PC-9 (cell line): ENCODE data around the gene REEP5. TPM values are rescaled to one million over a fixed set of nuclear protein-coding genes. Genes with fewer than 3 reads are reported as not detected.
A peak's percentile ranks its signal among the peaks of the same experiment; 100 is the strongest.

Experiments
- BruUV-seq: library from RNA; stranded (reverse); fragments of 400-500 nt; replicated peaks from 2 replicates; lab custom pipeline; 2021; lab: Mats Ljungman, UMichigan
- CTCF ChIA-PET: fragments of 300-600 bp; sonication (Branson Sonifier 250); formaldehyde crosslinking; loops from one replicate; lab custom pipeline; 2022; ENCODE audit warnings: antibody characterized with exemption; lab: Charles Lee
- POLR2A ChIA-PET: fragments of 300-600 bp; sonication (Branson Sonifier 250); formaldehyde crosslinking; loops from one replicate; lab custom pipeline; 2022; ENCODE audit warnings: antibody characterized with exemption; ENCODE audit not compliant: unreplicated experiment; lab: Charles Lee
- DNase-seq, 2 experiments: peaks; one replicate each; pipeline versions ENCODE4 v3.0.0 to v3.0.0-alpha.2; 2015 to 2022; ENCODE audit warnings: mixed read lengths in 1 of 2
- H2AFZ ChIP-seq: fragments of 200-600 bp; sonication (generic); 2 replicates; pipeline ENCODE4 v1.8.1; 2017; ENCODE audit warnings: antibody characterized with exemption
- H3F3A ChIP-seq: fragments of 200-600 bp; sonication (generic); 2 replicates; pipeline ENCODE4 v1.8.1; 2017; ENCODE audit warnings: antibody characterized with exemption, mild to moderate bottlenecking, low read depth; ENCODE audit not compliant: insufficient read depth
- H3K27ac ChIP-seq: fragments of 200-600 bp; sonication (generic); 2 replicates; pipeline ENCODE4 v1.6.1; 2016; ENCODE audit warnings: mixed run types
- H3K27me3 ChIP-seq: fragments of 200-600 bp; sonication (generic); 2 replicates; pipeline ENCODE4 v1.6.1; 2016; ENCODE audit warnings: low read depth, mixed run types; ENCODE audit not compliant: insufficient read depth
- H3K36me3 ChIP-seq: fragments of 200-600 bp; sonication (generic); 2 replicates; pipeline ENCODE4 v1.6.1; 2016; ENCODE audit warnings: low read depth, mixed run types
- H3K4me1 ChIP-seq: fragments of 200-600 bp; sonication (generic); replicated peaks from 2 replicates; pipeline ENCODE4 v1.6.1; 2016; ENCODE audit warnings: mixed run types; ENCODE audit not compliant: insufficient read depth
- H3K4me2 ChIP-seq: fragments of 200-600 bp; sonication (generic); 2 replicates; pipeline ENCODE4 v1.6.1; 2017; ENCODE audit warnings: mixed run types
- H3K4me3 ChIP-seq: fragments of 200-600 bp; sonication (generic); 2 replicates; pipeline ENCODE4 v1.6.1; 2016; ENCODE audit warnings: mixed run types
- H3K79me2 ChIP-seq: fragments of 200-600 bp; sonication (generic); 2 replicates; pipeline ENCODE4 v1.6.1; 2017; ENCODE audit warnings: low read depth, mixed run types
- H3K9me2 ChIP-seq: fragments of 200-600 bp; sonication (generic); 2 replicates; pipeline ENCODE4 v1.8.1; 2017; ENCODE audit warnings: mild to moderate bottlenecking; ENCODE audit not compliant: insufficient read depth
- H3K9me3 ChIP-seq: fragments of 200-600 bp; sonication (generic); 2 replicates; pipeline ENCODE4 v1.8.1; 2016; ENCODE audit warnings: low read depth; ENCODE audit not compliant: insufficient read depth
- H4K20me1 ChIP-seq: fragments of 200-600 bp; sonication (generic); 2 replicates; pipeline ENCODE4 v1.8.1; 2017; ENCODE audit not compliant: insufficient read depth
- EZH2 ChIP-seq: fragments of 200-600 bp; sonication (generic); IDR thresholded peaks from 2 replicates; pipeline ENCODE4 v1.8.0; 2017; ENCODE audit warnings: antibody characterized with exemption, low read depth
- intact Hi-C: fragments of 100-400 bp; cut with micrococcal nuclease; formaldehyde crosslinking; loops from one replicate; pipeline ENCODE4 v1.10.0; 2022; ENCODE audit not compliant: unreplicated experiment
- total RNA-seq: library from RNA; stranded (reverse); gene quantifications from 2 replicates; pipeline ENCODE4 v1.2.3, GENCODE V29; 2021
- TF ChIP-seq, protein P1 (sequence below): fragments of 200-600 bp; sonication (generic); conservative IDR thresholded peaks from 2 replicates; pipeline ENCODE4 v1.6.1; 2017; ENCODE audit warnings: mixed run types, antibody characterized with exemption, mild to moderate bottlenecking, moderate library complexity

Gene REEP5
- total RNA-seq, 1 experiment from 2014 or later: 45.2 TPM

DNA sequence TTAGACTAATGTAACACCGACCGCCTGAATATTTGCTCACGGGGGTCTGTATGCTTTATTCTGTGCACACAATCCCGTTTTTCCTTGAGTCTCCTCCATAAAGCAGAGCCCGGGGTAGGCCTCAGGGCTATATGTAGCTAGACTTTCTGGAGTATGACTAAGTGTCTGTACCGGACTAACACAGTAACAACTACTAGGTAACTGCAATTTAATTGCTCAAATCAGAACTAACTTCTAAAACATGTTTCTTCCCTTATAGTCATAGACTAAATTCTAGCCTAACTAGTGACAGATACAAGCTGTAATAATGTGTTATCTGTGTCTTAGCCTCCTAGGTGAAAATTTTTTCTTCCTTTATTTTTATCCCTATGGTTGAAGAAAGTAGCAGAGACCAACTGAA lies 2.1 kb downstream of the REEP5 start:
- BruUV-seq: no TSS peak
- CTCF ChIA-PET: no interaction called here

DNA sequence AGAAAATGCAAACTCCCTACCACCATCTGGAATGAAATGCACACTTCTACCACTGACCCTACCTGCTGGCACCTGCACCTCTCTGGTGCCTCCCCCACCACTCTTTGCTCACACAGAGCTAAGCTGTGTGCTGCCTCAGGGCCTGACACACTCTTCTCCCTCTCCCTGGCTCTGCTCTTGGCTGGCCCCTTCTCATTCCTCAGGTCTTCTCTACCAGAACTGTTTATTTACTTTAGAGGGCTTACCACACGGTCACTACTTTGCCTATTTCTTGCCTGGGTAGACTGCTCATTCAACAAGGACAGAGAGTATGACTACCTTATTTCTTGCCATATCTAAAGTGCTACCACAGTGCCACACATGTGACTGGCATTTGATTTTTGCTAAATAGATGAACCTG lies 3.3 kb downstream of the REEP5 start:
- no peak for DNase-seq
- H4K20me1 ChIP-seq: no peaks in the 10 kb centered on the region
- intact Hi-C loops: no loop called here
- H3K9me3 ChIP-seq: no peaks in the 10 kb centered on the region
- peaks cover 7% of the 10 kb centered on the region; the same call in 1 of the 2 replicates for H3K4me1 ChIP-seq
- peaks cover 9% of the 10 kb centered on the region; the same call in 1 of the 2 replicates for H3F3A ChIP-seq
- no peak overlapping the region for H2AFZ ChIP-seq
- no peaks in the 10 kb centered on the region for H3K27me3 ChIP-seq
- H3K27ac ChIP-seq: no peak overlapping the region
- H3K4me2 ChIP-seq: no peak overlapping the region
- H3K36me3 ChIP-seq: 0 out of 2 replicates have a peak, but pooled peaks cover 7% of the 10 kb centered on the region
- H3K79me2 ChIP-seq: peaks cover 25% of the 10 kb centered on the region
- no TSS peak for BruUV-seq
- TF ChIP-seq, protein P1, sequence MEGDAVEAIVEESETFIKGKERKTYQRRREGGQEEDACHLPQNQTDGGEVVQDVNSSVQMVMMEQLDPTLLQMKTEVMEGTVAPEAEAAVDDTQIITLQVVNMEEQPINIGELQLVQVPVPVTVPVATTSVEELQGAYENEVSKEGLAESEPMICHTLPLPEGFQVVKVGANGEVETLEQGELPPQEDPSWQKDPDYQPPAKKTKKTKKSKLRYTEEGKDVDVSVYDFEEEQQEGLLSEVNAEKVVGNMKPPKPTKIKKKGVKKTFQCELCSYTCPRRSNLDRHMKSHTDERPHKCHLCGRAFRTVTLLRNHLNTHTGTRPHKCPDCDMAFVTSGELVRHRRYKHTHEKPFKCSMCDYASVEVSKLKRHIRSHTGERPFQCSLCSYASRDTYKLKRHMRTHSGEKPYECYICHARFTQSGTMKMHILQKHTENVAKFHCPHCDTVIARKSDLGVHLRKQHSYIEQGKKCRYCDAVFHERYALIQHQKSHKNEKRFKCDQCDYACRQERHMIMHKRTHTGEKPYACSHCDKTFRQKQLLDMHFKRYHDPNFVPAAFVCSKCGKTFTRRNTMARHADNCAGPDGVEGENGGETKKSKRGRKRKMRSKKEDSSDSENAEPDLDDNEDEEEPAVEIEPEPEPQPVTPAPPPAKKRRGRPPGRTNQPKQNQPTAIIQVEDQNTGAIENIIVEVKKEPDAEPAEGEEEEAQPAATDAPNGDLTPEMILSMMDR: no peak
- no peak for TF ChIP-seq EZH2
- H3K9me2 ChIP-seq: no peaks in the 10 kb centered on the region
- CTCF ChIA-PET: no interaction called here
- no peak overlapping the region for H3K4me3 ChIP-seq
- POLR2A ChIA-PET: no interaction called here

More for the DNA sequence above, 2.1 kb downstream of the REEP5 start:
- no peak for TF ChIP-seq EZH2
- TF ChIP-seq, protein P1: no peak
- intact Hi-C loops: loop anchor here (5.0 kb wide), 1 partner anchor 758 kb away; no protein-coding TSS in a partner anchor
- Histone ChIP-seq H3K79me2 (peaks cover 23% of the 10 kb centered on the region), H3K27me3 (no peaks in the 10 kb centered on the region), H3K36me3 (0 out of 2 replicates have a peak, but pooled peaks cover 7% of the 10 kb centered on the region), H3K27ac (no peak overlapping the region), H3F3A (peaks cover 7% of the 10 kb centered on the region; the same call in 1 of the 2 replicates), H3K4me2 (peak overlapping the region; percentile 70), H3K9me2 (no peaks in the 10 kb centered on the region), H3K4me1 (peaks cover 7% of the 10 kb centered on the region; the same call in 1 of the 2 replicates), H3K4me3 (no peak overlapping the region), H2AFZ (no peak overlapping the region), H4K20me1 (no peaks in the 10 kb centered on the region), H3K9me3 (no peaks in the 10 kb centered on the region)
- DNase-seq: no peak
- POLR2A ChIA-PET: no interaction called here

GRCh38 chr5:112918136-112918535 lies 3.9 kb downstream of the REEP5 start:
- intact Hi-C loops: no loop called here
- ChIA-PET CTCF (no interaction called here), POLR2A (no interaction called here)
- Histone ChIP-seq H3K4me3 (no peak overlapping the region), H3K79me2 (peaks cover 27% of the 10 kb centered on the region), H3K36me3 (0 out of 2 replicates have a peak, but pooled peaks cover 7% of the 10 kb centered on the region), H3K27me3 (no peaks in the 10 kb centered on the region), H3K4me2 (no peak overlapping the region), H3K9me3 (no peaks in the 10 kb centered on the region), H4K20me1 (no peaks in the 10 kb centered on the region), H3K4me1 (peaks cover 8% of the 10 kb centered on the region; the same call in 1 of the 2 replicates), H2AFZ (no peak overlapping the region), H3K9me2 (no peaks in the 10 kb centered on the region), H3F3A (peaks cover 9% of the 10 kb centered on the region; the same call in 1 of the 2 replicates), H3K27ac (no peak overlapping the region)
- BruUV-seq: no TSS peak
- no peak for DNase-seq
- TF ChIP-seq, protein P1: no peak
- no peak for TF ChIP-seq EZH2
